Osteocyte (in vitro differentiated cells): Measurements from ENCODE around the gene ST3GAL3. TPM values are rescaled to one million over a fixed set of nuclear protein-coding genes. Genes with fewer than 3 reads are reported as not detected.

Experiments
- DNase-seq: peaks from one replicate; pipeline ENCODE4 v3.0.0; 2021; ENCODE audit warnings: mixed read lengths; ENCODE audit not compliant: unreplicated experiment; ENCODE audit errors: extremely low spot score
- H3K27ac Mint-ChIP-seq: one replicate; pipeline ENCODE4 v1.8.0; 2021; ENCODE audit warnings: mild to moderate bottlenecking, mixed read lengths; ENCODE audit not compliant: unreplicated experiment
- H3K27me3 Mint-ChIP-seq: one replicate; pipeline ENCODE4 v1.8.0; 2021; ENCODE audit warnings: mixed read lengths; ENCODE audit not compliant: unreplicated experiment
- H3K36me3 Mint-ChIP-seq: one replicate; pipeline ENCODE4 v1.8.0; 2021; ENCODE audit warnings: mixed read lengths; ENCODE audit not compliant: unreplicated experiment
- H3K4me1 Mint-ChIP-seq: one replicate; pipeline ENCODE4 v1.8.0; 2021; ENCODE audit warnings: mixed read lengths; ENCODE audit not compliant: unreplicated experiment
- H3K4me3 Mint-ChIP-seq: one replicate; pipeline ENCODE4 v1.8.0; 2021; ENCODE audit warnings: mild to moderate bottlenecking, moderate library complexity, mixed read lengths; ENCODE audit not compliant: unreplicated experiment
- H3K9me3 Mint-ChIP-seq: one replicate; pipeline ENCODE4 v1.8.0; 2021; ENCODE audit warnings: mixed read lengths; ENCODE audit not compliant: unreplicated experiment
- total RNA-seq: library from RNA; stranded (reverse); gene quantifications from 2 replicates; pipeline ENCODE4 v1.2.1, GENCODE V29; 2021
- TF ChIP-seq, protein P1 (sequence below): fragments of 200-600 bp; sonication (generic); IDR thresholded peaks from 2 replicates; pipeline ENCODE4 v1.5.0; 2021; ENCODE audit warnings: antibody characterized with exemption, mild to moderate bottlenecking, moderate library complexity

ST3GAL3 gene
- total RNA-seq, 1 donor from 2014 or later = 26.4 TPM

GRCh38 chr1:43856188-43856587 is 148.9 kb downstream of the ST3GAL3 start:
- Mint-ChIP-seq H3K27ac (no peak overlapping the region), H3K4me3 (no peak overlapping the region)
- TF ChIP-seq, protein P1, sequence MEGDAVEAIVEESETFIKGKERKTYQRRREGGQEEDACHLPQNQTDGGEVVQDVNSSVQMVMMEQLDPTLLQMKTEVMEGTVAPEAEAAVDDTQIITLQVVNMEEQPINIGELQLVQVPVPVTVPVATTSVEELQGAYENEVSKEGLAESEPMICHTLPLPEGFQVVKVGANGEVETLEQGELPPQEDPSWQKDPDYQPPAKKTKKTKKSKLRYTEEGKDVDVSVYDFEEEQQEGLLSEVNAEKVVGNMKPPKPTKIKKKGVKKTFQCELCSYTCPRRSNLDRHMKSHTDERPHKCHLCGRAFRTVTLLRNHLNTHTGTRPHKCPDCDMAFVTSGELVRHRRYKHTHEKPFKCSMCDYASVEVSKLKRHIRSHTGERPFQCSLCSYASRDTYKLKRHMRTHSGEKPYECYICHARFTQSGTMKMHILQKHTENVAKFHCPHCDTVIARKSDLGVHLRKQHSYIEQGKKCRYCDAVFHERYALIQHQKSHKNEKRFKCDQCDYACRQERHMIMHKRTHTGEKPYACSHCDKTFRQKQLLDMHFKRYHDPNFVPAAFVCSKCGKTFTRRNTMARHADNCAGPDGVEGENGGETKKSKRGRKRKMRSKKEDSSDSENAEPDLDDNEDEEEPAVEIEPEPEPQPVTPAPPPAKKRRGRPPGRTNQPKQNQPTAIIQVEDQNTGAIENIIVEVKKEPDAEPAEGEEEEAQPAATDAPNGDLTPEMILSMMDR = no peak

GRCh38 chr1:43857163-43857562 is 149.8 kb downstream of the ST3GAL3 start:
- peaks cover 34% of the 10 kb centered on the region for H3K4me1 Mint-ChIP-seq
- no peaks in the 10 kb centered on the region for H3K9me3 Mint-ChIP-seq
- H3K36me3 Mint-ChIP-seq = peaks cover 5% of the 10 kb centered on the region
- H3K4me3 Mint-ChIP-seq = no peak overlapping the region
- H3K27ac Mint-ChIP-seq = no peak overlapping the region
- no peaks in the 10 kb centered on the region for H3K27me3 Mint-ChIP-seq
- TF ChIP-seq, protein P1 = no peak
- no peak for DNase-seq

More at GRCh38 chr1:43856188-43856587, 148.9 kb downstream of the ST3GAL3 start:
- peaks cover 33% of the 10 kb centered on the region for H3K4me1 Mint-ChIP-seq
- H3K27me3 Mint-ChIP-seq = no peaks in the 10 kb centered on the region
- no peak for DNase-seq
- H3K9me3 Mint-ChIP-seq = no peaks in the 10 kb centered on the region
- peaks cover 4% of the 10 kb centered on the region for H3K36me3 Mint-ChIP-seq

DNA sequence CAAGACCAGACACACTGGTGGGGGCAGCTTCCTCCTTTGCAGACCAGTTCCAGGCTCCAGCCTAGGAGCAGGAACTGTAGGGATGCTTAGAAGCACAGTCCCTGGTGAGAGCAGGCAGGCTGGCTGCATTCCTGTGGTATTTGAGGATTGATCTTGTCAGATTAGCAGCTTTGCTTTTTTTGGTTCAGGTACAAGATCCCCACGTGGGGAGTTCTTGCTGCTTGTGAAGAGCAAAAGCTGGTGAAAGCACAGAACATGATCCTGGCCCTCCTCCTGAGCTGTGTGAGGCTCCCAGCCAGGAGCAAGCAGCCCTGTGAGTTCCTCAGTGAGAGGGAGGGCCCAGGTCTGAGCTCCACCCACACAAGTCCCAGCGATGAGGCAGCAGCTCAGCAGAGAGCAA is 151.0 kb downstream of the ST3GAL3 start:
- no peaks in the 10 kb centered on the region for H3K27me3 Mint-ChIP-seq
- H3K9me3 Mint-ChIP-seq = no peaks in the 10 kb centered on the region
- no peak overlapping the region for H3K4me3 Mint-ChIP-seq
- DNase-seq = peak; percentile 92
- peak overlapping the region; percentile 72 for H3K27ac Mint-ChIP-seq
- TF ChIP-seq, protein P1 = no peak
- peaks cover 8% of the 10 kb centered on the region for H3K36me3 Mint-ChIP-seq
- peaks cover 27% of the 10 kb centered on the region for H3K4me1 Mint-ChIP-seq

GRCh38 chr1:43861337-43861736 is 154.0 kb downstream of the ST3GAL3 start:
- Mint-ChIP-seq H3K4me3 (no peak overlapping the region), H3K4me1 (peaks cover 37% of the 10 kb centered on the region), H3K9me3 (no peaks in the 10 kb centered on the region), H3K27me3 (no peaks in the 10 kb centered on the region), H3K36me3 (peaks cover 13% of the 10 kb centered on the region), H3K27ac (no peak overlapping the region)
- TF ChIP-seq, protein P1 = no peak
- no peak for DNase-seq

GRCh38 chr1:43861988-43862735 is 154.8 kb downstream of the ST3GAL3 start:
- H3K4me3 Mint-ChIP-seq = no peak overlapping the region
- H3K9me3 Mint-ChIP-seq = no peaks in the 10 kb centered on the region
- DNase-seq = no peak
- TF ChIP-seq, protein P1 = no peak
- peaks cover 37% of the 10 kb centered on the region for H3K4me1 Mint-ChIP-seq
- no peaks in the 10 kb centered on the region for H3K27me3 Mint-ChIP-seq
- peaks cover 9% of the 10 kb centered on the region for H3K36me3 Mint-ChIP-seq
- no peak overlapping the region for H3K27ac Mint-ChIP-seq
